HepG2 (cell line): ENCODE measurements around the gene NCKAP5L. TPM values are rescaled to one million over a fixed set of nuclear protein-coding genes. Genes with fewer than 3 reads are reported as not detected.

Experiments used
- ATAC-seq: fragments of 200-7000 bp; cut with Tn5 transposase; 3 replicates; pipeline ENCODE4 v1.9.1; 2020; ENCODE audit warnings: mild to moderate bottlenecking, moderate library complexity
- Bru-seq: library from RNA; stranded (reverse); fragments of 400-500 nt; gene quantifications from one replicate; lab custom pipeline; 2021; lab: Mats Ljungman, UMichigan
- BruChase-seq, 2 experiments: library from RNA; stranded (reverse); fragments of 400-500 nt; gene quantifications; one replicate each; lab custom pipeline; 2021; lab: Mats Ljungman, UMichigan
- BruUV-seq: library from RNA; stranded (reverse); fragments of 400-500 nt; replicated peaks from 2 replicates; lab custom pipeline; 2021; lab: Mats Ljungman, UMichigan
- CTCF ChIA-PET: fragments of 300-600 bp; formaldehyde crosslinking; extraction: SDS; loops from one replicate; lab custom pipeline; 2021; ENCODE audit warnings: low total read pairs, inconsistent platforms, low intra/inter-chr PET ratio; lab: Yijun Ruan, JAX
- POLR2A ChIA-PET: fragments of 350-600 bp; sonication (Branson Sonifier 250); formaldehyde crosslinking; loops from one replicate; lab custom pipeline; 2020; ENCODE audit warnings: antibody characterized with exemption, inconsistent platforms; lab: Yijun Ruan, JAX
- DNase-seq: peaks from one replicate; pipeline ENCODE4 v3.0.0-alpha.2; 2015; ENCODE audit warnings: low spot score
- FAIRE-seq: peaks from 3 replicates; lab custom pipeline; 2011; peaks lifted over from hg19 to GRCh38; lab: Jason Lieb, UNC
- H2AFZ ChIP-seq: one replicate; pipeline ENCODE4 v1.6.1; 2011; ENCODE audit warnings: low read length, inconsistent platforms
- H3K27ac ChIP-seq: fragments of 300-600 bp; 3 replicates; pipeline ENCODE4 v1.8.0; 2011; ENCODE audit warnings: mixed run types, mild to moderate bottlenecking, mixed read lengths, low read length, inconsistent platforms; ENCODE audit not compliant: insufficient read depth; ENCODE audit errors: extremely low read length
- H3K27me3 ChIP-seq, 2 experiments: fragments of 200-600 bp in 1 of 2; 2 replicates in 1 of 2; 3 replicates in 1 of 2; pipeline versions ENCODE4 v1.6.0 to v1.8.0; 2011; ENCODE audit warnings: low read length in 2 of 2, mild to moderate bottlenecking in 2 of 2, moderate library complexity in 2 of 2, inconsistent platforms in 1 of 2; ENCODE audit not compliant: insufficient read depth in 2 of 2, control insufficient read depth in 1 of 2
- H3K36me3 ChIP-seq, 2 experiments: fragments of 200-600 bp in 1 of 2; replicated peaks in 1 of 2; 2 replicates in 1 of 2; 3 replicates in 1 of 2; pipeline versions ENCODE4 v1.5.1 to v1.8.0; 2011; ENCODE audit warnings: low read length in 2 of 2, inconsistent platforms in 1 of 2; ENCODE audit not compliant: insufficient read depth in 2 of 2, control insufficient read depth in 1 of 2
- H3K4me1 ChIP-seq: 2 replicates; pipeline ENCODE4 v1.5.1; 2012; ENCODE audit warnings: low read length, inconsistent platforms; ENCODE audit not compliant: insufficient read depth
- H3K4me2 ChIP-seq: 2 replicates; pipeline ENCODE4 v1.6.0; 2011; ENCODE audit warnings: low read depth, low read length, inconsistent platforms
- H3K4me3 ChIP-seq, 3 experiments: fragments of 200-600 bp in 1 of 3; sonication (generic), shearing (Covaris generic) in 1 of 3; replicated peaks in 1 of 3; 2 replicates each; pipeline ENCODE4 v1.5.1; 2011 to 2016; ENCODE audit warnings: low read length in 3 of 3, inconsistent platforms in 2 of 3, low read depth in 2 of 3, mild to moderate bottlenecking in 2 of 3, control low read depth in 1 of 3, mixed read lengths in 1 of 3; ENCODE audit not compliant: insufficient read depth in 1 of 3
- H3K79me2 ChIP-seq: one replicate; pipeline ENCODE4 v1.6.1; 2011; ENCODE audit warnings: low read length, inconsistent platforms; ENCODE audit not compliant: insufficient read depth
- H3K9ac ChIP-seq: 2 replicates; pipeline ENCODE4 v1.6.0; 2011; ENCODE audit warnings: mild to moderate bottlenecking, low read depth, low read length, inconsistent platforms; ENCODE audit not compliant: insufficient read depth
- H3K9me3 ChIP-seq: 2 replicates; pipeline ENCODE4 v1.5.1; 2012; ENCODE audit warnings: mild to moderate bottlenecking, low read length
- H4K20me1 ChIP-seq: 2 replicates; pipeline ENCODE4 v1.6.0; 2011; ENCODE audit warnings: inconsistent platforms, mild to moderate bottlenecking, low read length, moderate library complexity; ENCODE audit not compliant: insufficient read depth
- BCL6 ChIP-seq: IDR thresholded peaks from 2 replicates; pipeline ENCODE4 v1.6.1; 2016; ENCODE audit warnings: missing genetic modification reagents, missing compliant biosample characterization
- BORCS8-MEF2B ChIP-seq: sonication (generic); formaldehyde crosslinking; IDR thresholded peaks from 2 replicates; pipeline ENCODE4 v1.8.0; 2022; ENCODE audit warnings: mild to moderate bottlenecking, missing genetic modification reagents
- CSRNP2 ChIP-seq: sonication (generic); formaldehyde crosslinking; conservative IDR thresholded peaks from 2 replicates; pipeline ENCODE4 v1.8.0; 2022; ENCODE audit warnings: low read depth, missing genetic modification reagents
- MIER2 ChIP-seq: IDR thresholded peaks from 2 replicates; pipeline ENCODE4 v1.6.1; 2016; ENCODE audit warnings: missing biosample characterization, missing genetic modification reagents
- MTA3 ChIP-seq: sonication (generic); formaldehyde crosslinking; IDR thresholded peaks from 2 replicates; pipeline ENCODE4 v1.4.0; 2020; ENCODE audit warnings: missing genetic modification reagents
- POLR2A ChIP-seq, 2 experiments: IDR thresholded peaks; 2 replicates each; pipeline ENCODE4 v1.6.1; 2011; ENCODE audit warnings: low read depth in 2 of 2, low read length in 2 of 2, mild to moderate bottlenecking in 1 of 2, moderate library complexity in 1 of 2; ENCODE audit not compliant: insufficient read depth in 1 of 2
- PRDM4 ChIP-seq: sonication (generic); formaldehyde crosslinking; IDR thresholded peaks from 2 replicates; pipeline ENCODE4 v1.9.0; 2021; ENCODE audit warnings: missing genetic modification reagents, borderline replicate concordance
- SMAD1 ChIP-seq: sonication (generic); formaldehyde crosslinking; IDR thresholded peaks from 2 replicates; pipeline ENCODE4 v1.4.0; 2020; ENCODE audit warnings: missing genetic modification reagents, low read depth, mild to moderate bottlenecking, borderline replicate concordance
- TCF12 ChIP-seq, 2 experiments: fragments of 450-650 bp in 1 of 2; sonication (generic) in 1 of 2; formaldehyde crosslinking in 1 of 2; IDR thresholded peaks; 2 replicates each; pipeline versions ENCODE4 v1.6.1 to v1.8.0; 2017 to 2022; ENCODE audit warnings: antibody characterized with exemption in 1 of 2, mild to moderate bottlenecking in 1 of 2, missing genetic modification reagents in 1 of 2, moderate library complexity in 1 of 2
- ZNF260 ChIP-seq: sonication (generic); formaldehyde crosslinking; IDR thresholded peaks from 2 replicates; pipeline ENCODE4 v1.4.0; 2020; ENCODE audit warnings: missing genetic modification reagents, low read depth, mild to moderate bottlenecking, borderline replicate concordance
- ZNF556 ChIP-seq: sonication (generic); formaldehyde crosslinking; IDR thresholded peaks from 2 replicates; pipeline ENCODE4 v1.4.0; 2020; ENCODE audit warnings: mild to moderate bottlenecking, missing genetic modification reagents, borderline replicate concordance
- ZSCAN9 ChIP-seq: IDR thresholded peaks from 2 replicates; pipeline ENCODE4 v1.6.1; 2016; ENCODE audit warnings: borderline replicate concordance
- WGBS: methylation state at CpG from one replicate; pipeline ENCODE4 v1.1.6; 2017; ENCODE audit warnings: low lambda C conversion rate; 5-methylcytosine and 5-hydroxymethylcytosine counted together
- in situ Hi-C: cut with HindIII; loops from 2 replicates; pipeline ENCODE4 v1.10.0; 2017; ENCODE audit warnings: low pct_unique_long_range_greater_than_20kb; ENCODE audit not compliant: extremely low pct_ligation_motif_present
- intact Hi-C: fragments of 100-400 bp; cut with micrococcal nuclease; formaldehyde crosslinking; loops from one replicate; pipeline ENCODE4 v1.10.0; 2022; ENCODE audit not compliant: unreplicated experiment
- long read RNA-seq, 2 experiments: library from RNA in 1 of 2; library from polyadenylated mRNA in 1 of 2; stranded (forward) in 1 of 2; unstranded in 1 of 2; transcript quantifications; one replicate each; pipeline ENCODE4 v2.0.0, GENCODE V29; 2019 to 2022
- polyA minus RNA-seq, 3 experiments: library from RNA; depleted of rRNA, polyadenylated mRNA; stranded (reverse); fragments of >200 nt; gene quantifications; 2 replicates each; pipeline ENCODE4 v1.2.3, GENCODE V29; 2011; ENCODE audit warnings: low replicate concordance in 1 of 3
- polyA plus RNA-seq, 8 experiments: library from polyadenylated mRNA; depleted of rRNA in 3 of 8; stranded (reverse) in 7 of 8; unstranded in 1 of 8; fragments of >200 nt; fragmentation: Illumina TruSeq in 4 of 8; extraction: Trizol in 4 of 8; gene quantifications; 2 replicates each; pipeline versions ENCODE4 v1.2.1 to v1.2.3, GENCODE V29; 2011 to 2016; ENCODE audit warnings: low read depth in 4 of 8, missing spikeins in 1 of 8, mixed read lengths in 1 of 8; ENCODE audit not compliant: insufficient read depth in 1 of 8
- total RNA-seq, 5 experiments: library from RNA; depleted of rRNA; stranded (reverse); fragments of >200 nt; fragmentation: Illumina TruSeq; extraction: Trizol; gene quantifications; 2 replicates each; pipeline ENCODE4 v1.2.3, GENCODE V29; 2016; ENCODE audit warnings: low read depth in 1 of 5

The NCKAP5L gene
- total RNA-seq (2016; rRNA removed; fragmentation: Illumina TruSeq; extraction: Trizol) (5.9 and 9.0 TPM in 2 replicates), polyA plus RNA-seq (2011; rRNA removed) (4.1 and 5.5 TPM in 2 replicates), polyA minus RNA-seq (2011; rRNA and poly(A)+ RNA removed; ENCODE audit: low replicate concordance) (10.1 and 13.6 TPM in 2 replicates), Bru-seq, nascent RNA (percentile 78 among the genes with signal in this experiment), BruChase-seq, experiment 1, labeled RNA remaining after a 6-hour chase (percentile 73 among the genes with signal in this experiment), BruChase-seq, experiment 2, labeled RNA remaining after a 2-hour chase (percentile 73 among the genes with signal in this experiment)
- total RNA-seq (2016; cell fraction: cytosol; rRNA removed; fragmentation: Illumina TruSeq; extraction: Trizol; ENCODE audit: low read depth) = 3.1 and 3.3 TPM in 2 replicates
- total RNA-seq (2016; cell fraction: insoluble cytoplasmic fraction; rRNA removed; fragmentation: Illumina TruSeq; extraction: Trizol) = 5.1 and 8.3 TPM in 2 replicates
- 5.3 and 5.9 TPM in 2 replicates for total RNA-seq (2016; cell fraction: membrane; rRNA removed; fragmentation: Illumina TruSeq; extraction: Trizol)
- total RNA-seq (2016; cell fraction: nucleus; rRNA removed; fragmentation: Illumina TruSeq; extraction: Trizol) = 10.1 and 11.1 TPM in 2 replicates
- polyA plus RNA-seq (2011; cell fraction: cytosol; rRNA removed) = 1.7 and 3.1 TPM in 2 replicates
- 15.9 and 16.8 TPM in 2 replicates for polyA plus RNA-seq (2011; cell fraction: nucleus; rRNA removed)
- 4.7 and 6.8 TPM in 2 replicates for polyA plus RNA-seq (2012)
- 0.32 and 0.37 TPM in 2 replicates for polyA plus RNA-seq (2016; cell fraction: cytosol; fragmentation: Illumina TruSeq; extraction: Trizol; ENCODE audit: low read depth)
- polyA plus RNA-seq (2016; cell fraction: insoluble cytoplasmic fraction; fragmentation: Illumina TruSeq; extraction: Trizol; ENCODE audit: low read depth) = 5.7 and 8.4 TPM in 2 replicates
- polyA plus RNA-seq (2016; cell fraction: membrane; fragmentation: Illumina TruSeq; extraction: Trizol; ENCODE audit: low read depth) = 1.3 and 1.7 TPM in 2 replicates
- polyA plus RNA-seq (2016; cell fraction: nucleus; fragmentation: Illumina TruSeq; extraction: Trizol; ENCODE audit: insufficient read depth, low read depth) = 20.5 and 22.7 TPM in 2 replicates
- polyA minus RNA-seq (2011; cell fraction: cytosol; rRNA and poly(A)+ RNA removed) = 5.5 and 6.3 TPM in 2 replicates
- polyA minus RNA-seq (2011; cell fraction: nucleus; rRNA and poly(A)+ RNA removed) = 13.2 and 14.7 TPM in 2 replicates
- long read RNA-seq, experiment 1, partial matches to known transcripts = 1 of 1 reads
- long read RNA-seq, experiment 1, other reads (novel, unspliced or antisense) = 0 of 1 reads
- long read RNA-seq, experiment 2, full-length matches to known transcripts = 6 of 51 reads
- long read RNA-seq, experiment 2, partial matches to known transcripts = 33 of 51 reads
- long read RNA-seq, experiment 2, other reads (novel, unspliced or antisense) = 12 of 51 reads

GRCh38 chr12:49828133-49829091 lies at the start of gene NCKAP5L:
TSS of gene NCKAP5L (minus strand) at chr12:49828413. CDS start at chr12:49804044, 24,369 bp downstream.
- peaks cover 10% of the 10 kb centered on the region for H4K20me1 ChIP-seq
- H2AFZ ChIP-seq = peak within 1 kb of the TSS; percentile 89
- no peaks in the 10 kb centered on the region for H3K36me3 ChIP-seq
- peak within 1 kb of the TSS; percentile 83 for H3K9ac ChIP-seq
- FAIRE-seq (peak; percentile 52), DNase-seq (peak; percentile 91), ATAC-seq (peak; percentile 89)
- intact Hi-C loops = no loop called here
- H3K79me2 ChIP-seq = peaks cover 22% of the 10 kb centered on the region
- no peaks in the 10 kb centered on the region for H3K9me3 ChIP-seq
- TSS peak; percentile 83 for BruUV-seq
- peak within 1 kb of the TSS; percentile 96 for H3K4me2 ChIP-seq
- CTCF ChIA-PET = no interaction called here
- H3K27ac ChIP-seq = peak within 1 kb of the TSS; percentile 84
- H3K27me3 ChIP-seq = no peaks in the 10 kb centered on the region; a peak in 1 of 5 replicates
- WGBS = 2% methylated on average over 13 of the region's 61 CpGs
- in situ Hi-C loops = loop anchor here (5.0 kb wide), 1 partner anchor 36 kb away; no protein-coding TSS in a partner anchor
- H3K4me3 ChIP-seq = peak within 1 kb of the TSS; percentile 72 to 94 (median 90)
- H3K4me1 ChIP-seq = peaks cover 63% of the 10 kb centered on the region
- POLR2A ChIA-PET = interaction anchor here (0.6 to 3.8 kb wide), 19 partner anchors 10 to 563 kb away, joined by 3 to 39 read pairs (median 4); partner anchors contain the start of genes BCDIN3D, PRPF40B and TMBIM6
- TF ChIP-seq ZNF556 (CRISPR knock-in tag) = no peak
- 0 out of 2 replicates have a peak, but pooled peaks have one; percentile 50 for TF ChIP-seq SMAD1
- no peak for TF ChIP-seq PRDM4 (CRISPR knock-in tag)
- no peak for TF ChIP-seq ZNF260 (CRISPR knock-in tag)
- TF ChIP-seq ZSCAN9 (CRISPR knock-in tag) = 0 out of 2 replicates have a peak, but pooled peaks have one; percentile 41
- TF ChIP-seq TCF12 (IDR thresholded peaks at IDR 0.05) = no peak
- TF ChIP-seq TCF12 (CRISPR knock-in tag; IDR thresholded peaks at IDR 0.05) = no peak
- TF ChIP-seq MTA3 (CRISPR knock-in tag) = no peak
- no peak for TF ChIP-seq BCL6
- peak; percentile 10; the same call in 1 of the 2 replicates for TF ChIP-seq MIER2 (CRISPR knock-in tag)
- peak; percentile 78 for TF ChIP-seq BORCS8-MEF2B (CRISPR knock-in tag)
- peak; percentile 64 to 65 for TF ChIP-seq POLR2A (IDR thresholded peaks at IDR 0.05; ENCODE audit: insufficient read depth in 1 of 2, low read depth in 2 of 2, low read length in 2 of 2)
- no peak for TF ChIP-seq CSRNP2 (CRISPR knock-in tag)
